GM19372 (cell line): ENCODE measurements around the gene FRMD5.
"Not testable (repeated sequence)": the region's sequence is repeated elsewhere in the genome, so short reads cannot be mapped to it uniquely, and the experiment has no call there.

Source experiments
- ATAC-seq: cut with Tn5 transposase; IDR thresholded peaks from one replicate; pipeline ENCODE4 v1.9.1; 2021; ENCODE audit warnings: mild to moderate bottlenecking, low read depth, moderate library complexity; ENCODE audit not compliant: unreplicated experiment

Gene FRMD5

DNA sequence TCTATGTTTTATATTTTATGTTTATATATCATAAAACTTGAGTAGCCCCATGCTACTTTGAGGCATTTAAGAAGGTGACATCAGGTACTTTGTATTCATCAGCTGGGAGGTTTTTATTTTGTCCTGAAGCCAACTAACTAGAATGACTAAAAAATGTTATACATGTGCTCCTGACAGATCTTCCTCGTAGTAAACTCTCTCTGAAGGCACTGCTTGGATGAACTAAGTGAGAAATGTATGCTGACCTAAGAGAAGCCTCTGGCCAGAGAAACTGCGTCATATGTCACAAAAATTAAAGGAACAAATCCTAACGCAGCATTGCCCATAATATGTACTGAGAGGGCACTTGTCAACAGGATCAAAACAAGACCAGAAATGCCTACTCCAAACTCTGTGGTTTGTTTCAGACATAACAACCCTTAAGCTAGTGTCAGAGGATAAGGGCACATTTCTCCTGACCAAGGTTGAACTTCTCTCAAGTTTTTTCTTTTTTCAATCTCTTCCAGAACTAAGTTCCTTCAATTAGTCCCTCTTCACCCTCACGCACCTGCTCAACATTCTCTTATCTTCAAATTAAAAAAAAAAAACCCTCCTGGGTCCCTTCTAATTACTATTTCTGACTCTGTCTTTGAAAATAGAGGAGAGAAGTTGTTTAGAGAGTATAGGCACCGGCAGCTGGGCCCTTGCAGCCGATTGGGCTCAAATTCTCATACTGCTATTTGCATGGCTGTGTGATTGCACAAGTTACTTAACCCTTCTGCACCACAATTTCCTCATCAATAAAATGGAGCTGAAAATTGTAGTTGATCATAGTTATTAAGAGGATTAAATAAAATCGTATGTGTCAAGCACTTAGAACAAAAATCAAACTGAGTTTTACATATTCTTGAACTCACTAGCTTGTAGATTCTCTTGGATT is 159.0 kb downstream of the FRMD5 start:
- ATAC-seq = no peak

DNA sequence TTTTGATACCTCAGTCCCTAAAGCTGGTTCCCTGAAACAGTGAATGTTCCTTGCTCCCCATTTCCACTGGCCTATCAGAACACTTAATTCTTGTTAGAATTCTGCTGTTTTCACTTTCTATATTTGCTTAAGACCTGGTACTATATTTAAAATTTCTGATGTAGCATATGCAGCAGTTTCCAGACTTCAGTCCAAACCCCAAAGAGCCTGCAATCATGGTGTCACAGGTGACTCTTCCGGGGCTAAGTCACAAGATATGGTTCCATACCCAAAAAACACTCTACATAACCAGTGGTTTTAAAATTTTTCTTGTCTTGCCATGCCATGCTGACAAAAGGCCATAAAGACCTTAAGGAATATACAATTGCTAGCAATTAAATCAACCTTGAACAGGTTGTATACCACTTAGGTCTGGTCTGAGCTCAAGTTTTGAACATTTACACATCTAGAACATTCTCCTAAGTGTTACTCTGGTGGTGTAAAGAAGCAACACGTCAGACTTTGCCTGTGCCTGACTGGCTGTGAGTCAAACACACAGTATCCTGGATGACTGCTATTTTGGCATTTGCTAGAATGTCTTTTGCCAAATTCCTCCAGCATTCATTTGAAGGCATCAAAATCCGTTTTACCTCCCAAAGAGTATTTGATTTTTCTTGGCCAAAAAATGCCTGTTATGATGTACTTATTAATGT is 160.0 kb downstream of the FRMD5 start:
- ATAC-seq = no peak

DNA sequence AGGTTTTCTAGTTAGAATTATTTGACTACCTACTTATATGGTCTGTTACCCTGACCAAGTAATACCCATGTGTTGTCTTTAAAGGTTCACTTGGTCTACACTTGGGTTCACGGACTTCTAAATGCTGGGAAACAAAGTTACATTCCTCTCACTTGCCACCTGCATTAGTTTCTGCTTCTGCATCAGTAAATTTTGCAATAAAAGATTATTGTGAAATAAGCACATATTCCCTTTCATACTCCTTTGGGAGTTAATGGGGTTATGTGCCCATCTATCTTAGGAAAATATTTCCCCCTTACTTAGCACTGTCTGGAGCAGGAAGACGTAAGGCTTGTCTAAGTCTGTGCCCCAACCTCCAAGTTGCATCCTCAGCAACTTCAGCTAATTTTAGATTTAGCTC is 160.7 kb downstream of the FRMD5 start:
- ATAC-seq = no peak

DNA sequence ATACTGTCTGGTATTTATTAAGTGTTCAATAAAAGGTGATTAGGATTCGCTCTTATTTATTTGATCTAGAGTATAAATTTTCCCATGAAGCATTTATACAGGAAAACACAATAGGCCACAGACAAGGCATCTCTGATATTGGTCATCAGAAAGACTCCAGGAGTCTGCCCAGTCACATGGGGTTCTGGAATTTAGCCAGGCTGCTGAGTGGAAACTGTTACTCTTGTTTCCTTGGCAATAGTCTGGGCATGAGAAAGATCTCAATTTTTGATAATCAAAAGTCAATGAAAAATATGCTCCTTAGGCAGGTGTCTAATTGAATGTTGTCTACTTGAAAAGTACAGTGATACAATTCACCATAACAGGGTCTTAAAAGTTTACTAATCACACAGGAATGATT is 161.2 kb downstream of the FRMD5 start:
- ATAC-seq = no peak

DNA sequence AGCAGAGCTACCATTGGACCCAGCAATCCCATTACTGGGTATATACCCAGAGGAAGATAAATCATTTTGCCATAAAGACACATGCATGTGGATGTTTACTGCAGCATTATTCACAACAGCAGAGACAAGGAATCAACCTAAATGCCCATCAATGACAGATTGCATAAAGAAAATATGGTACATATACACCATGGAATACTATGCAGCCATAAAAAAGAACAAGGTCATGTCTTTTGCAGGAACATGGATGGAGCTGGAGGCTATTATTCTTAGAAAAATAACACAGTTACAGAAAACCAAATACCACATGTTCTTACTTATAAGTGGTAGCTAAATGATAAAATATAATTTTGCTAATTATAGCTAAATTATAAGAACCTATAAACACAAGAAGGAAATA is 162.3 kb downstream of the FRMD5 start:
- ATAC-seq = not testable (repeated sequence)

DNA sequence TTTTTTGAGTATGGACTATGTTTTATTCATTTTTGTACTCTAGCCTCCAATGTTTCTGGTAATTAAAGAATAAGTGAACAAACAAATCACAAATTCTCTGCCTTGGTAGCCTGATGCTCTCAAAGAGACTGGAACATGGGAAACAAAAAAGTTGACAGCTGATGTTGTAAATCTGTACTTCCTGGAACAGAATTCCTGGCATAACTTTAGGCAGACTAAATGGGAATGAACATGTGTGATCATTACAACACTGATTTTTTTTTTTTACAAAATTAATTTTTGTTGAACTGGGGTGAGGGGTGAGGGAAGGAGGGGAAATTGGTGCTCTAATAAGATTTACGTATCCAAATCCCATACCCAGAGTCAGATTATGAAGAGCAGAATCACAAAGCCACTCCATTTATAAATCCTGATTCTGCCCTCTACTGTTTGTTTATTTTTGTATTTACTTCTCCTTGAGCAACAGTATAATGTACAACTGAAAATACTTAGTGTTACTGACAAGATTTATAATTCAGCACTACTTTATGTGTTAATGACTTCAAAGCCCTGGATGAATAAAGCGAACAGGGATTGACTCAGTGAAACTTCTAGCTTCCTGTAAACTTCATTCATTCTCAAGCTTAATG is 165.0 kb downstream of the FRMD5 start:
- ATAC-seq = no peak

DNA sequence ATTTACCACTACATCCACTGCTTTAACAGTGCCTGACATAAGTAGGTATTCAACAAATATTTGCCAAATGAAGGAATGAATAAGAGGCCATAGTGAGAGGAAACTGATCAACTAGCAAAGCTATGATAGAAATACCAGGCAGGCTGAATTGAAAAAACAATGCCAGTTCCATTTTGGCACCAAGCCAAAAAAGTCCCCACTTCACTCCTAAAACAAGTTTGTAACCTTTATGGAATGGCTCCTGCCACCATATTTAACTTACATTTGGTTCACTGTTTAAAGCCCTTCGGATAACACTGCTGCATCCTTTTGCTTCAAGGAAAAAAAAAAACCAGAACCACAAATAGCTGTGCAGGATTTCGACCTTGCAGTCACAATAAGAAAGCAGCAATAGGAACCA is 166.1 kb downstream of the FRMD5 start:
- ATAC-seq = no peak

DNA sequence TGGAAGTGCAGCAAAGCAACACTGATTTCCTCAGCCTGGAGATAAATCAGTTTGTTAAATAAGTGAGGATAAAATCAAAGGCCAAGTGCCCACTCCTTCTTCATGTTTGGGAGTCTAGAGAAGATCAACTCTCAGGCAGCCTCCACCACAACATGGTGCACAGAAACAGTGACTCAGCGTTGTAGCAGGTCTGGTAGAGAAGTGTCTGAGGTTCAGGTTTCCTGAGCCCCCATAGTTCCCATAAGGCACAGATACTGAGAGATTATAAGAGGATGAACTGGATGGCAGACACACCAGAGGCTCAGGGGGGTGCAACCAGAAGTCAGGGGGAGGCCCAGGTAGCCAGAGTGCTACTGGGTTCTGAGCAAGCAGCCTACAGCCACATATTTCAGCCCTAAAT is 166.7 kb downstream of the FRMD5 start:
- ATAC-seq = no peak

DNA sequence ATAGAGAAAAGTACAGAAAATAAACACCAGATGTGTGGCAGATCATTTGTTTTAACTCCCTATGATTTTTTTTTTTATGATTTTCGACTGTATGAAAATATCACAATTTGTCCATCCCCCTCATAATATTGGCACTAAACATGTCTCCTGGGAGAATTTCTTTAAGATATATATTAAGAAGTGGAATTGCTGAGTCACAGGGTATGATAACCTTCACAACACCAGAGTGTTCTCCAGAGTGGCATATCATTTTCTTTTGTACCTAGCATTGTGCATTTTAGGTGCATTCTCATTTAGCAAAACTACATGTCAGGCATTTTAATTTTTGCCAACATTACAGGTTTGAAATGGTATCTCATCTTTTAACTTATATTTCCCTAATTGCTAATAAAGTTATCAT is 170.9 kb downstream of the FRMD5 start:
- ATAC-seq = no peak

DNA sequence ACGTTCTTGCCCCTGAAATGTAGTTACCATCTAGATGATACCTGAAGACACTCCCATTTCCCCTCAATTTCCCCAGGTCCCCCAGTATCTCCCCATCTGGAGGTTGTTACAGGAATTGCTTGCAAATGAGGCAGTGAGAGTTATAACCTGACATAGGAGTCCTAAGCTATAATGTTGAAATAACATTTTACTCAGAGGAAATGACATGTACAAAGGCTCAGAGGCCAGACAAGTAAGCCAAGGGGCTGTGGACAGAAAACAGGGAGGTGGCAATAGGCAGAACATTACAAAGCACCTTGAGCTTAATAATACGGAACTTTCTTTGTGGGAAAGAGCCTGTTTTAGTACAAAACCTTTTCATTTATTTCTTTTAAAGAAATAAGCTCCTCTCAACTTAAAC is 171.9 kb downstream of the FRMD5 start:
- ATAC-seq = no peak

DNA sequence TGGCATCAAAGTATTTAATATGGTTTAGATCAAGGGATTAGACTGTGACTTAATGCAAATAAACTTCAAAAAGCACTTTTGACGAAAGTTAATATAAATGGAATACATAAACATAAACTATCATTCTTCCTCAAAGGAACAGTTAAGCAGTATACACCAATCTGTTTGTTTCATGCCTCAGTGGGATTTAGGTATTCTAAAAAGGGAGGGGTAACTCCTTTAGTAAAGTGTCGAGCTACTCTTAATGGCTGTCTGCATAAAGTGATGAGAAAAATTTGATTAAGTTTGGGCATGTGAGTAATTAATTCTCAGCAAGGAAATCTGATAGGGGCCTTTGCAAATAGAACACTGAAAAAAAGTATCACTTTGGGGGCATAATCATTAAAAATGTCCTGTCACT is 176.9 kb downstream of the FRMD5 start:
- ATAC-seq = no peak

DNA sequence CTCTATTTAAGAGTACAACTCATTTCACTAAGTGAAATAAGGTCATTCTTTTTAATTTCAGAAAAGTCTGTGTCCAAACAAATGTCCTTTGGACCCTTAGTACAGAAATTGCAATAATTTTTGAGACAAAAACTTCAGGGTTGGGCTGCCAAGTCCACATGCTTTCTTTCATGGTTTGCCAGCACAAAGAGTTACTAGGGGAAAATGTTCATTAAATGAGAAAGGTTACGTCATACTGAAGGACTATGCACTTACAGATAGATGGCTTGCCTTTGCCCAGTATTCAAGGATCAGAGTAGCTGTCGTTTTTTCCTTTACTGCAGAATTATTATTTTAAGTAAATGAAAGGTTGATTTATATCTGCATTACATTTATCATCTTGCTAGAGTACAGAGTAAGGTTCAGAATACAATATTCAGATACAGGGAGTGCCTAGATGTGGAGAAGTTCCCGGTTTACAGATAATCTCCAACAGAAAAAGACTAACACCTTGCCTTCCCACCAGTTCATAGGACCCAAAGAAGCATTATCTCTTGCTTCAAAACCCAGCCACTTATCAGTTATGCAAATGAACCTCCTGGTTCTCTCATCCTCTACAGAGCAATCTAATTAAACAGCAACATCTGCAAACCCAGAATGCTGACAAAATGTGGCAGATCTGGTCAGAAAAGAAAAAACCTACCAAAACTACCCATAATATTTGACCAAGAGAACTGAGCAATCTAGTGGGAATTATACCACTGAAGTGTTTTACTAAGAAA is 179.3 kb downstream of the FRMD5 start:
- ATAC-seq = no peak

DNA sequence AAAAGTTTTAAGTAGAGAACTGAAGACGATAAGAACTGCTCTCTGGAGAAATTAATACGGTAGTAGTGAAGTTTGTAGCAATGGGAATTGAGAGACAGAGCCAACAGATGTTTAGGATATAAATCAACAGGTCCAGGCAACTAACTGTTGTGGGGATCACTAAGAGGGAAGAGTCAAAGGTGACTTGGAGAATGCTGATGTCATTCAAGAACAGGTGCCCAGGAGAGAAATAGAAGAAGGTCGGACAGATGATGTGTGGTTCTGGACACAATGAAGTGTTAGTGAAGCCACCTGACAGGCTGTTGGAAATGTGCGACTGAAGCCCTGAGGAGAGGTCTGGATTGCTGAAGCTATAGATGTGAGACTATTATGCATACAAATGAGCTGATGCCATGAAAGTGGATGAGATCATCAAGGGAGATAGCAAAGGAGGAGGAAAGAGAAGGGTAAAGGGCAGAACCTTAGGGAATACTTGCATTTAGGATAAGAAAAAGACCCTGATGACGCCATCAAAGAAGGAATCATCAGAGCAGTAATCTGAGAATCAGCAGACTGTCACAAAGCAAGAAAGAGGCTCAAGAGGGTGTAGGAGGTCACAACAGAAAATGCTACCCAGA is 183.7 kb downstream of the FRMD5 start:
- no peak for ATAC-seq

DNA sequence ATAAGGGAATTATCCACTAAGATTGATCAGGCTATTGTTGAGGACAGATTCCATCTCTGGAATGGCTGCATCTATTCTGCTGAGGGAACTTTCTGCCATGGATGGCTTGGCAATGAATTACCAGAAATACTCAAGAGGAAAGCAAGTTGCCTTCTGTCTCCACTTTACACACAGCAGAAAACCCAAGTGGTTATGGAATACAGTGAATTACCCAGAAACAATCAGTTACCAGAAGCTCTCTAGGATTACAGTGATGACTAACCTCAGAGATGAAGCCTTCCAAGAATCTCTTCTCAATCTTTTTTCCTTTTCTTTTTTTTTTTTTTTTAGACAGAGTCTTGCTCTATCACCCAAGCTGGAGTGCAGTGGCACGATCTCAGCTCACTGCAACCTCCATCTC is 185.0 kb downstream of the FRMD5 start:
- no peak for ATAC-seq

DNA sequence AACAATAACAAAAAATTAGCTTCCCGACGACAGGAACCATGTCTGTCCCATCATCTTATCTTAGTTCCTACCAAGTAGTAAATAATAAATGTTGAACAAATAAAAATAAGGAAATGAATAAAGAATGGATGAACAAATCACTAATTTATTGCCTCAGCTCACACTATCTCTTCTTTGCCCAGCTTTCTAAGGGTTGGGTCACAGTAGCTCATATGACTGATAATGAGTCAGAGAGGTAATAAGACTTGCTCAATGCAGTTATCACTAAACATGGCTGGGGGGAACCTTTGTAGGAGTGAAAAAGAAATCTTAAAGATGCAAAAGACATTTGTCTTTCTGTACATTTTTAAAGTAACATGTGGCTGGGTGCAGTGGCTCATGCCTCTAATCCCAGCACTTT is 186.0 kb downstream of the FRMD5 start:
- ATAC-seq = no peak

DNA sequence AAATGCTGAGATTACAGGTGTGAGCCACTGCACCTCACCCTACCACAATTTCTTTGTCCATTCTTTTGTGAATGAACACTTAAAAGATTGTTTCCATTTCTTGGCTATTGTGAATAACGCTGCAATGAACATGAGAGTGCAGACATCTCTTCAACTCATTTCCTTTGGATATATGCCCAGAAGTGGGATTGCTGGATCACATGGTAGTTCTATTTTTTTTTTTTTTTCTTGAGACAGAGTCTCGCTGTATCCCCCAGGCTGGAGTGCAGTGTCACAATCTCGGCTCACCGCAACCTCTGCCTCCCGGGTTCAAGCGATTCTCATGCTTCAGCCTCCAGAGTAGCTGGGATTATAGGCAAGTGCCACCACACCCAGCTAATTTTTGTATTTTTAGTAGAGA is 194.8 kb downstream of the FRMD5 start:
- ATAC-seq = not testable (repeated sequence)

DNA sequence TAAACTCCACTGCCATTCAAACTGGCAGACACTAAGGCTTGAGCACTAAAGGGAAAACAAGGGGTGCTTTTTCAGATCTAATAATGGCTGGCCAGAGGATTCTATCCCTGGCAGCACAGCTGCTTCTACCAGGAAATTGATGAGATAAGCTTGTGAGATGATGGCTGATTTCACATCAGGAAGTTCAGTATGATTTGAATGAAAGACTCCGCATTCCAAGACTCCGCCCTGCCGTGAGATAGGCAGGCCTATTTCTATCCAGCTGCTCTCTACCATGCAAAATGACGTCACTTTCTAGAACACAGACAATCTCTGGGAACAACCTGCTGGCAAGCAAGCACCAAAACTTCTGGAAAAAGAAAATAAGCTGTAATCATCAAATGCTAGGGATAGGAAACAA is 196.5 kb downstream of the FRMD5 start:
- ATAC-seq = no peak

DNA sequence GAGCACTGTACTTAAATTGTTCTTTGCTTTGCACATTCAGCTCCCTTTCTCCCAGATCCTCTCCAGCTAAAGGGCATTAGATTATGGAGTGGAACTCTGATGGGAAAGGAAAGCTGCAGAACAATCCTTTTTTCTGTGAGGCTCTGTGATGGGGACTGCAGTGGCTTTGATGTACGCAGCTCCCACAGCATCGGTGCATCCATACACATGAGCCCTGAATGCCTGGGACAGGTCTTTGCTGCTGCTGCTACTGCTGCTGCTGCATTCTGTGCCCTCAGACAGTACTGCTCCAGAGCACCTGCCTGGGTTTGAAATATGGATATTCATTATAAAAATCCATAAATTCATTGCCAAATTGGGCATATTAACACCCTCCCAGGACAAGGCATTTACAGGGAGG is 203.9 kb downstream of the FRMD5 start:
- ATAC-seq = no peak

DNA sequence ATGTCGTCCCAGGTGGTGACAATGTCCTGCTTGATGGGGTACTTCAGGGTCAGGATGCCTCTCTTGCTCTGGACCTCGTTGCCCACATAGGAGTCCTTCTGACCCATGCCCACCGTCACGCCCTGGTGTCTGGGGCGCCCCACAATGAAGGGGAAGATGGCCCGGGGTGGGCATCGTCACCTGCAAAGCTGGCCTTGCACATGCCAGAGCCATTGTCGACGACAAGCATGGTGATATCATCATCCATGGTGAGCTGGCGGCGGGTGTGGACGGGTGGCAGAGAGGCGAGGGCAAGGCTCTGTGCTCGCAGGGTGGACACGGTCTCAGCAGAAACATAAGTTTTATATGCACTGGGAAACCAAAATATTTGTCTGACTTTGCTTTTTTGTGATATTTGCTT is 205.1 kb downstream of the FRMD5 start:
- ATAC-seq = no peak

DNA sequence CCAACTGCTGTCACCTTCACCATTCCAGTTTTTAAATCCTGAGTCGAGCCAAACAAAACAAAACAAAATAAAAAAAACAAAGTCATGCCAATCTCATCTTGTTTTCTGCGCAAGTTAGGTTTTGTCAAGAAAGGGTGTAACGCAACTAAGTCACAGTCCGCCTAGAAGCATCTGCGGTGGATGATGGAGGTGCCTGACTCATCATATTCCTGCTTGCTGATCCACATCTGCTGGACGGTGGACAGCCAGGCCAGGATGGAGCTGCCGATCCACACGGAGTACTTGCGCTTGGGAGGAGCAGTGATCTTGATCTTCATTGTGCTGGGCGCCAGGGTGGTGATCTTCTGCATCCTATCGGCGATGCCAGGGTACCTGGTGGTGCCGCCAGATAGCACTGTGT is 206.2 kb downstream of the FRMD5 start:
- ATAC-seq = no peak
